Neuron (in vitro differentiated cells): ENCODE results near the gene AHCYL1.

ENCODE experiments used
- H2AFZ ChIP-seq: one replicate; pipeline ENCODE4 v1.6.1; 2013; ENCODE audit warnings: low read depth, mild to moderate bottlenecking, inconsistent platforms, low read length, moderate library complexity
- H3K27me3 ChIP-seq: one replicate; pipeline ENCODE4 v1.6.1; 2013; ENCODE audit warnings: low read length; ENCODE audit not compliant: insufficient read depth
- H3K36me3 ChIP-seq: one replicate; pipeline ENCODE4 v1.6.1; 2013; ENCODE audit warnings: low read length; ENCODE audit not compliant: insufficient read depth
- H3K4me1 ChIP-seq: one replicate; pipeline ENCODE4 v1.6.1; 2013; ENCODE audit warnings: low read length; ENCODE audit not compliant: insufficient read depth
- H3K4me3 ChIP-seq: 2 replicates; pipeline ENCODE4 v1.5.1; 2013; ENCODE audit warnings: mild to moderate bottlenecking, low read length, moderate library complexity
- H3K9me3 ChIP-seq: one replicate; pipeline ENCODE4 v1.6.1; 2013; ENCODE audit warnings: low read length

AHCYL1 gene

GRCh38 chr1:109994654-109995053, 10.1 kb downstream of the AHCYL1 start:
- no peak overlapping the region for H3K4me3 ChIP-seq
- H3K4me1 ChIP-seq, result no peaks in the 10 kb centered on the region
- H2AFZ ChIP-seq, result no peak overlapping the region
- peaks cover 39% of the 10 kb centered on the region for H3K36me3 ChIP-seq
- H3K27me3 ChIP-seq, result no peaks in the 10 kb centered on the region
- H3K9me3 ChIP-seq, result no peaks in the 10 kb centered on the region

GRCh38 chr1:109995536-109995935, 11.0 kb downstream of the AHCYL1 start:
- Histone ChIP-seq H3K27me3 (no peaks in the 10 kb centered on the region), H3K4me1 (no peaks in the 10 kb centered on the region), H3K4me3 (no peak overlapping the region), H2AFZ (no peak overlapping the region), H3K36me3 (peaks cover 30% of the 10 kb centered on the region), H3K9me3 (no peaks in the 10 kb centered on the region)

GRCh38 chr1:109996476-109996875, 11.9 kb downstream of the AHCYL1 start:
- Histone ChIP-seq H2AFZ (no peak overlapping the region), H3K9me3 (no peaks in the 10 kb centered on the region), H3K4me1 (no peaks in the 10 kb centered on the region), H3K4me3 (no peak overlapping the region), H3K36me3 (peaks cover 21% of the 10 kb centered on the region), H3K27me3 (no peaks in the 10 kb centered on the region)

- Histone ChIP-seq H3K9me3 (no peaks in the 10 kb centered on the region), H3K4me3 (no peak overlapping the region), H2AFZ (no peak overlapping the region), H3K36me3 (peaks cover 21% of the 10 kb centered on the region), H3K4me1 (no peaks in the 10 kb centered on the region), H3K27me3 (no peaks in the 10 kb centered on the region)
Measured at GRCh38 chr1:109997204-109997866, 12.8 kb downstream of the AHCYL1 start.

GRCh38 chr1:109997867-109998229, 13.3 kb downstream of the AHCYL1 start:
- Histone ChIP-seq H3K4me1 (no peaks in the 10 kb centered on the region), H3K36me3 (peaks cover 21% of the 10 kb centered on the region), H2AFZ (no peak overlapping the region), H3K27me3 (no peaks in the 10 kb centered on the region), H3K4me3 (no peak overlapping the region), H3K9me3 (no peaks in the 10 kb centered on the region)

- Histone ChIP-seq H3K4me1 (peaks cover 5% of the 10 kb centered on the region), H3K4me3 (no peak overlapping the region), H2AFZ (no peak overlapping the region), H3K9me3 (no peaks in the 10 kb centered on the region), H3K36me3 (peaks cover 7% of the 10 kb centered on the region), H3K27me3 (no peaks in the 10 kb centered on the region)
Measured at GRCh38 chr1:110002695-110003094, 18.1 kb downstream of the AHCYL1 start.

GRCh38 chr1:110003747-110004428, 19.3 kb downstream of the AHCYL1 start:
- Histone ChIP-seq H3K4me3 (no peak overlapping the region), H2AFZ (no peak overlapping the region), H3K27me3 (no peaks in the 10 kb centered on the region)

GRCh38 chr1:110004583-110004982, 20.0 kb downstream of the AHCYL1 start:
- H2AFZ ChIP-seq, result no peak overlapping the region
- H3K4me3 ChIP-seq, result no peak overlapping the region
- peaks cover 5% of the 10 kb centered on the region for H3K4me1 ChIP-seq
- H3K9me3 ChIP-seq, result no peaks in the 10 kb centered on the region
- H3K36me3 ChIP-seq, result peaks cover 17% of the 10 kb centered on the region
- H3K27me3 ChIP-seq, result no peaks in the 10 kb centered on the region

More at GRCh38 chr1:110003747-110004428, 19.3 kb downstream of the AHCYL1 start:
- Histone ChIP-seq H3K36me3 (peaks cover 10% of the 10 kb centered on the region), H3K9me3 (no peaks in the 10 kb centered on the region), H3K4me1 (peaks cover 5% of the 10 kb centered on the region)

GRCh38 chr1:110005971-110006370, 21.4 kb downstream of the AHCYL1 start:
- H3K4me1 ChIP-seq, result peaks cover 5% of the 10 kb centered on the region
- no peaks in the 10 kb centered on the region for H3K27me3 ChIP-seq
- no peak overlapping the region for H3K4me3 ChIP-seq
- no peak overlapping the region for H2AFZ ChIP-seq
- H3K9me3 ChIP-seq, result no peaks in the 10 kb centered on the region
- H3K36me3 ChIP-seq, result peaks cover 31% of the 10 kb centered on the region

- Histone ChIP-seq H3K27me3 (no peaks in the 10 kb centered on the region), H3K4me1 (peaks cover 5% of the 10 kb centered on the region), H3K36me3 (peaks cover 37% of the 10 kb centered on the region), H3K9me3 (no peaks in the 10 kb centered on the region), H2AFZ (no peak overlapping the region), H3K4me3 (no peak overlapping the region)
Measured at GRCh38 chr1:110006516-110006915, 22.0 kb downstream of the AHCYL1 start.

- H3K4me1 ChIP-seq, result peaks cover 5% of the 10 kb centered on the region
- H3K4me3 ChIP-seq, result no peak overlapping the region
- no peaks in the 10 kb centered on the region for H3K27me3 ChIP-seq
- peaks cover 42% of the 10 kb centered on the region for H3K36me3 ChIP-seq
- H2AFZ ChIP-seq, result no peak overlapping the region
- H3K9me3 ChIP-seq, result no peaks in the 10 kb centered on the region
Measured at GRCh38 chr1:110007046-110007830, 22.7 kb downstream of the AHCYL1 start.

GRCh38 chr1:110008971-110009565, 24.5 kb downstream of the AHCYL1 start:
- peaks cover 2% of the 10 kb centered on the region for H3K4me1 ChIP-seq
- no peak overlapping the region for H3K4me3 ChIP-seq
- no peaks in the 10 kb centered on the region for H3K27me3 ChIP-seq
- H2AFZ ChIP-seq, result no peak overlapping the region
- no peaks in the 10 kb centered on the region for H3K9me3 ChIP-seq
- H3K36me3 ChIP-seq, result peaks cover 50% of the 10 kb centered on the region

- H2AFZ ChIP-seq, result no peak overlapping the region
- no peaks in the 10 kb centered on the region for H3K4me1 ChIP-seq
- no peaks in the 10 kb centered on the region for H3K27me3 ChIP-seq
- no peak overlapping the region for H3K4me3 ChIP-seq
- H3K36me3 ChIP-seq, result peaks cover 72% of the 10 kb centered on the region
- no peaks in the 10 kb centered on the region for H3K9me3 ChIP-seq
Measured at GRCh38 chr1:110011527-110012041, 27.0 kb downstream of the AHCYL1 start.
